Nephron progenitor cell (in vitro differentiated cells): Measurements from ENCODE around the gene CDS2.
A peak's percentile ranks its signal among the peaks of the same experiment; 100 is the strongest.

ENCODE experiments used
- DNase-seq: peaks from one replicate; pipeline ENCODE4 v3.0.0; 2021
- H3K27ac Mint-ChIP-seq: 2 replicates; pipeline ENCODE4 v1.8.0; 2021; ENCODE audit warnings: mild to moderate bottlenecking, moderate library complexity, mixed read lengths
- H3K27me3 Mint-ChIP-seq: 2 replicates; pipeline ENCODE4 v1.8.0; 2021; ENCODE audit warnings: mild to moderate bottlenecking, low read depth, mixed read lengths; ENCODE audit not compliant: poor library complexity
- H3K36me3 Mint-ChIP-seq: 2 replicates; pipeline ENCODE4 v1.8.0; 2021; ENCODE audit warnings: low read depth, mixed read lengths
- H3K4me1 Mint-ChIP-seq: 2 replicates; pipeline ENCODE4 v1.8.0; 2021; ENCODE audit warnings: mixed read lengths
- H3K4me3 Mint-ChIP-seq: 2 replicates; pipeline ENCODE4 v1.8.0; 2021; ENCODE audit warnings: mild to moderate bottlenecking, moderate library complexity, mixed read lengths
- H3K9me3 Mint-ChIP-seq: 2 replicates; pipeline ENCODE4 v1.8.0; 2021; ENCODE audit warnings: mild to moderate bottlenecking, moderate library complexity, mixed read lengths
- CTCF ChIP-seq: fragments of 200-600 bp; sonication (generic); IDR thresholded peaks from 2 replicates; pipeline ENCODE4 v1.5.0; 2021; ENCODE audit warnings: antibody characterized with exemption

The CDS2 gene

DNA sequence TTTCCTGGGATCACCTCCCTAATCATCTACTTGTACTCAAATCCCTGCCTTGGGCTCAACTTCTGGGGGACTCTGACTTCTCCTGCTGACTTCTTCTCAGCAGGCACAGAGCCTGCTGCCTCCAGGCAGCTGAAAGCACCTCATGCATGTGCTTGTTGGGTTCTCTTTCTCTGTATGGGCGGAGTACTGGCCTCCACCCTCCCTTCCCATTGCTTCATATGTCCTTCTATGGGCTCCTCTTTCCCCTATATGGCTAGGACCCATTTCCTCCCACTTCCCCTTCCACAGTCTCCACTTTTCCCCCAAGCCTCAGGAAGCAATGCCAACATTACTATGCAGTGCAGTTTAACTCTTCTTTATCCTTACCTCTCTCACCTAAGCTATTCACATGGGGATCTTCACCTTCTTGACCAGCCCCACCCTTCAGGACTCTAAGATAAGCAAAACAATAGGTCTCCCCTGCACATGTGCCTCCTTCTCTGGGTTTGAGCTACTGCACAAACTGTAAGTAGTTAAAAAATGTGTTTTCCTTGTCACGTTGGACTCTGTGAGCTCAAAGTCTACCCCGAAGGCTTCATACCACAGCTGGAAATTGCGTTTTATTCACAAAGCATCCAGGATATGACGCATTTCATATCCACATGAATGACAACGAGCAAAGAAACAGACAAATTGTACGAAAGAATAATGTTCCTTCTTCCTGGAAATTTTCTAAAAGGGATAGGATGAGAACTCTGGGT is 93.7 kb downstream of the CDS2 start:
- Mint-ChIP-seq H3K27ac (no peak overlapping the region), H3K4me3 (no peak overlapping the region), H3K36me3 (peaks cover 5% of the 10 kb centered on the region), H3K27me3 (peaks cover 9% of the 10 kb centered on the region), H3K9me3 (no peaks in the 10 kb centered on the region), H3K4me1 (peaks cover 7% of the 10 kb centered on the region)
- TF ChIP-seq CTCF: no peak
- no peak for DNase-seq

DNA sequence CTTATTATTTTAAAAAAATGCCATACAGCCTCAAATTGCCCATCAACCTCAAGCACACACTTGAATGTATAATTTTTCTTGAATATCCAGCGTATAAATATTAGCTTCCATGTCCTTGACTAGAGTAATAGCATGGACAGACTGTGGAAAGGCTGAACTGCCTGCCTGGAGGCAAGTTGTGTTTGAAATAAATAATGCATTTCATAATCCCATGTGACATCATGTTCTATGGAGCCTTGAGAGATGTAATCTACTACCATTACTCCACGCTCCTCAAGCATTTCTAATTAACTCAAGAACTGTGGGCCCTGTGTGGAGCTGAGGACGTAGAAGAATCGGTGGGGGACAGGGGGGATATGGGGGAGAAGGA is 94.2 kb downstream of the CDS2 start:
- H3K27me3 Mint-ChIP-seq: peaks cover 9% of the 10 kb centered on the region
- DNase-seq: no peak
- H3K9me3 Mint-ChIP-seq: no peaks in the 10 kb centered on the region
- no peak overlapping the region for H3K4me3 Mint-ChIP-seq
- H3K4me1 Mint-ChIP-seq: peaks cover 7% of the 10 kb centered on the region
- no peak for TF ChIP-seq CTCF
- no peak overlapping the region for H3K27ac Mint-ChIP-seq
- peaks cover 5% of the 10 kb centered on the region for H3K36me3 Mint-ChIP-seq

DNA sequence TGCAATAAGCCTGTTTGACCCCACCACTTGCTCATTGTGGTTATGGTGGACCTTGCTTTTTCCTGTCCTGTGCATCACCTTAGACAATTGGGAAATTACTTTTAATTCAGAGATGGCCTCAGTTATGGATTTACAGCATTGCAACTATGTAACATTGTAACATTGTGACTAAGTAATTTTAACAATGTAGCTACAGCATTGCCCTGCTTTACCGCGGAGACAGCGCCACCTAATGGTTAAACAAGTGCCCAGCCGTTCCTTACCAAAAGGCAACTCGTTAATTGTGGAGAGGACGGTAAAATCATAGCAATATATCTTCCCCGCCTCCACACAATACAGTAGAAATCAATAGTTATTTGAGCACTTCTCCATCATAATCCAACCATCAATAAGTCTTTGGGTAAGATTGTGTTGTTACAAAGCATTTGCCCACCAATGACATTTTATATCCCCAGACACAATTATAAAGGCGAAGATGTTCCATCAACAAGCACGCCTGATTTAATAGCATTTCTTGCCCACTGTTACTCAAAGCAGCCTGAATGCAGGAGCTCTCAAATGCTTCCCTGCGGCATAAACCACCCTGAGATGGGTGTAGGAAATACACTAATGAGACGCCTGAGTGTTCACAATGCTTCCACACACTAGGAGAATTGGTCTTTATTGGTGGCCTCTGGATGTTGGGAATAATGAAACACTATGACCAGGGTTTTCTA is 96.3 kb downstream of the CDS2 start:
- H3K9me3 Mint-ChIP-seq: peaks cover 5% of the 10 kb centered on the region
- H3K4me3 Mint-ChIP-seq: no peak overlapping the region
- peaks cover 9% of the 10 kb centered on the region for H3K27me3 Mint-ChIP-seq
- no peak overlapping the region for H3K27ac Mint-ChIP-seq
- H3K36me3 Mint-ChIP-seq: peaks cover 3% of the 10 kb centered on the region
- peak; percentile 87 for TF ChIP-seq CTCF
- peak; percentile 54 for DNase-seq
- peaks cover 7% of the 10 kb centered on the region for H3K4me1 Mint-ChIP-seq

DNA sequence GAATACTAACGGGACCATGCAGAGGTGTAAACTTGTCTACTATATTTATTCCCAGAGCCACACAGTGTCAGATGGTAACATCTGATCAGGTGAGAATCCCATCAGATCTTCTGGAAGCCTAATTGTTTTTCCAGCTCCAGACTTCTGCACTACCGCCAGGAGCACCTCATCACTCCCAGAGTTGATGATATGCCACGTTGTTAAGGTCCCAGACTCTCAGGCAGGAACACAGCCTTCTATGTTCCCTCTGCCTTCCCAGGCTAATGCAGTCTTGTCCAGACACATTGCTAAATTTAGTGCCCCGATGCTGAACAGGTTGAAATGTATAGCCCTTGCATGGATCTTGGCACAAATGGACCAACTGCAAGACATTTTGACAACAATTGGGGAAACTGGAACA is 103.7 kb downstream of the CDS2 start:
- no peaks in the 10 kb centered on the region for H3K4me1 Mint-ChIP-seq
- H3K27ac Mint-ChIP-seq: no peak overlapping the region
- H3K4me3 Mint-ChIP-seq: no peak overlapping the region
- no peak for DNase-seq
- peaks cover 9% of the 10 kb centered on the region for H3K27me3 Mint-ChIP-seq
- peaks cover 5% of the 10 kb centered on the region for H3K9me3 Mint-ChIP-seq
- no peaks in the 10 kb centered on the region for H3K36me3 Mint-ChIP-seq
- no peak for TF ChIP-seq CTCF

GRCh38 chr20:5234158-5234557 is 107.3 kb downstream of the CDS2 start:
- H3K36me3 Mint-ChIP-seq: no peaks in the 10 kb centered on the region
- TF ChIP-seq CTCF: no peak
- H3K9me3 Mint-ChIP-seq: peaks cover 17% of the 10 kb centered on the region
- no peak for DNase-seq
- no peak overlapping the region for H3K4me3 Mint-ChIP-seq
- H3K4me1 Mint-ChIP-seq: no peaks in the 10 kb centered on the region
- H3K27ac Mint-ChIP-seq: no peak overlapping the region
- H3K27me3 Mint-ChIP-seq: peaks cover 26% of the 10 kb centered on the region

- H3K9me3 Mint-ChIP-seq: peaks cover 17% of the 10 kb centered on the region
- H3K4me1 Mint-ChIP-seq: no peaks in the 10 kb centered on the region
- H3K27me3 Mint-ChIP-seq: peaks cover 26% of the 10 kb centered on the region
- H3K27ac Mint-ChIP-seq: no peak overlapping the region
- H3K4me3 Mint-ChIP-seq: no peak overlapping the region
- H3K36me3 Mint-ChIP-seq: no peaks in the 10 kb centered on the region
- no peak for TF ChIP-seq CTCF
- DNase-seq: no peak
Observed at GRCh38 chr20:5234978-5235377, 108.2 kb downstream of the CDS2 start.
